IgD-negative memory B cell (primary cell): ENCODE results near the gene CACNG1. TPM values are rescaled to one million over a fixed set of nuclear protein-coding genes. Genes with fewer than 3 reads are reported as not detected.
A peak's percentile ranks its signal among the peaks of the same experiment; 100 is the strongest.
"Not testable (repeated sequence)": the region's sequence is repeated elsewhere in the genome, so short reads cannot be mapped to it uniquely, and the experiment has no call there.

Source experiments
- H3K27ac Mint-ChIP-seq, 3 donors: one replicate each; pipeline ENCODE4 v1.8.0; 2020 to 2022; ENCODE audit warnings: mild to moderate bottlenecking in 3 of 3, mixed read lengths in 3 of 3, moderate library complexity in 1 of 3
- H3K27me3 Mint-ChIP-seq: one replicate; pipeline ENCODE4 v1.8.0; 2021; ENCODE audit warnings: mixed read lengths
- H3K36me3 Mint-ChIP-seq: one replicate; pipeline ENCODE4 v1.8.0; 2020; ENCODE audit warnings: mild to moderate bottlenecking, mixed read lengths
- H3K4me1 Mint-ChIP-seq, 3 donors: one replicate each; pipeline ENCODE4 v1.8.0; 2020 to 2022; ENCODE audit warnings: mixed read lengths in 3 of 3, mild to moderate bottlenecking in 1 of 3
- H3K4me3 Mint-ChIP-seq, 4 donors: one replicate each; pipeline ENCODE4 v1.8.0; 2020 to 2022; ENCODE audit warnings: mild to moderate bottlenecking in 4 of 4, mixed read lengths in 4 of 4, moderate library complexity in 3 of 4
- H3K9me3 Mint-ChIP-seq, 3 donors: one replicate each; pipeline ENCODE4 v1.8.0; 2020 to 2021; ENCODE audit warnings: mixed read lengths in 3 of 3, mild to moderate bottlenecking in 1 of 3
- polyA plus RNA-seq: library from polyadenylated mRNA; unstranded; fragments of 300-500 nt; fragmentation: Illumina TruSeq; gene quantifications from one replicate; pipeline ENCODE4 v1.2.3, GENCODE V29; 2021

Gene CACNG1
- polyA plus RNA-seq, 1 donor from 2014 or later, result not detected

GRCh38 chr17:67038861-67039365, 5.4 kb upstream of the CACNG1 start:
- Mint-ChIP-seq H3K36me3 (no peaks in the 10 kb centered on the region), H3K27me3 (peaks cover 7% of the 10 kb centered on the region), H3K4me1 (peaks cover 0 to 2% (median 0%) of the 10 kb centered on the region in 3 donors), H3K27ac (peak overlapping the region in 1 of 3 donors; percentile 80), H3K9me3 (peaks cover 0 to 9% (median 0%) of the 10 kb centered on the region in 3 donors), H3K4me3 (no peak overlapping the region)

GRCh38 chr17:67040652-67041051, 3.7 kb upstream of the CACNG1 start:
- Mint-ChIP-seq H3K27ac (no peak overlapping the region), H3K27me3 (peaks cover 3% of the 10 kb centered on the region), H3K4me3 (no peak overlapping the region), H3K36me3 (no peaks in the 10 kb centered on the region), H3K9me3 (peaks cover 0 to 5% (median 0%) of the 10 kb centered on the region in 3 donors), H3K4me1 (peaks cover 0 to 2% (median 0%) of the 10 kb centered on the region in 3 donors)

GRCh38 chr17:67041119-67041518, 3.2 kb upstream of the CACNG1 start:
- H3K27ac Mint-ChIP-seq, result not testable (repeated sequence)

GRCh38 chr17:67041531-67041930, 2.8 kb upstream of the CACNG1 start:
- peaks cover 0 to 5% (median 0%) of the 10 kb centered on the region in 3 donors for H3K9me3 Mint-ChIP-seq
- H3K4me3 Mint-ChIP-seq, result no peak overlapping the region
- H3K27me3 Mint-ChIP-seq, result peaks cover under 1% of the 10 kb centered on the region
- H3K27ac Mint-ChIP-seq, result no peak overlapping the region
- H3K4me1 Mint-ChIP-seq, result no peaks in the 10 kb centered on the region
- H3K36me3 Mint-ChIP-seq, result no peaks in the 10 kb centered on the region

More at GRCh38 chr17:67041119-67041518, 3.2 kb upstream of the CACNG1 start:
- H3K4me1 Mint-ChIP-seq, H3K9me3 Mint-ChIP-seq, H3K4me3 Mint-ChIP-seq, H3K27me3 Mint-ChIP-seq, H3K36me3 Mint-ChIP-seq: not testable (repeated sequence)

GRCh38 chr17:67041941-67042899, 2.1 kb upstream of the CACNG1 start:
- no peaks in the 10 kb centered on the region for H3K4me1 Mint-ChIP-seq
- H3K9me3 Mint-ChIP-seq, result peaks cover 0 to 4% (median 2%) of the 10 kb centered on the region in 3 donors
- no peaks in the 10 kb centered on the region for H3K36me3 Mint-ChIP-seq
- H3K27me3 Mint-ChIP-seq, result no peaks in the 10 kb centered on the region
- no peak overlapping the region for H3K4me3 Mint-ChIP-seq
- H3K27ac Mint-ChIP-seq, result no peak overlapping the region

- H3K27me3 Mint-ChIP-seq, result no peaks in the 10 kb centered on the region
- H3K36me3 Mint-ChIP-seq, result no peaks in the 10 kb centered on the region
- H3K4me3 Mint-ChIP-seq, result no peak overlapping the region
- no peaks in the 10 kb centered on the region for H3K4me1 Mint-ChIP-seq
- peaks cover 0 to 12% (median 4%) of the 10 kb centered on the region in 3 donors for H3K9me3 Mint-ChIP-seq
- no peak overlapping the region for H3K27ac Mint-ChIP-seq
Observed at GRCh38 chr17:67043283-67043682, 1.1 kb upstream of the CACNG1 start.

GRCh38 chr17:67044940-67045339, 586 bp downstream of the CACNG1 start:
- Mint-ChIP-seq H3K4me1 (no peaks in the 10 kb centered on the region), H3K4me3 (no peak overlapping the region), H3K27me3 (no peaks in the 10 kb centered on the region), H3K27ac (no peak overlapping the region), H3K36me3 (peaks cover 4% of the 10 kb centered on the region), H3K9me3 (peaks cover 5 to 19% (median 7%) of the 10 kb centered on the region in 3 donors)

- Mint-ChIP-seq H3K27ac (peak overlapping the region in 1 of 3 donors; percentile 67), H3K4me1 (no peaks in the 10 kb centered on the region)
Observed at GRCh38 chr17:67046398-67046797, 2.0 kb downstream of the CACNG1 start.

GRCh38 chr17:67047382-67047781, 3.0 kb downstream of the CACNG1 start:
- Mint-ChIP-seq H3K4me1 (no peaks in the 10 kb centered on the region), H3K9me3 (peaks cover 5 to 19% (median 7%) of the 10 kb centered on the region in 3 donors), H3K4me3 (no peak overlapping the region), H3K36me3 (peaks cover 4% of the 10 kb centered on the region), H3K27me3 (no peaks in the 10 kb centered on the region), H3K27ac (no peak overlapping the region)

More at GRCh38 chr17:67046398-67046797, 2.0 kb downstream of the CACNG1 start:
- peaks cover 5 to 19% (median 7%) of the 10 kb centered on the region in 3 donors for H3K9me3 Mint-ChIP-seq
- H3K27me3 Mint-ChIP-seq, result no peaks in the 10 kb centered on the region
- no peak overlapping the region for H3K4me3 Mint-ChIP-seq
- peaks cover 4% of the 10 kb centered on the region for H3K36me3 Mint-ChIP-seq

GRCh38 chr17:67049025-67049739, 4.8 kb downstream of the CACNG1 start:
- Mint-ChIP-seq H3K4me1 (no peaks in the 10 kb centered on the region), H3K27ac (no peak overlapping the region), H3K4me3 (peak overlapping the region in 1 of 4 donors; percentile 69), H3K27me3 (no peaks in the 10 kb centered on the region), H3K9me3 (peaks cover 5 to 19% (median 7%) of the 10 kb centered on the region in 3 donors), H3K36me3 (peaks cover 4% of the 10 kb centered on the region)

- Mint-ChIP-seq H3K27ac (no peak overlapping the region), H3K27me3 (no peaks in the 10 kb centered on the region), H3K36me3 (peaks cover 4% of the 10 kb centered on the region), H3K4me1 (no peaks in the 10 kb centered on the region), H3K9me3 (peaks cover 5 to 19% (median 7%) of the 10 kb centered on the region in 3 donors), H3K4me3 (no peak overlapping the region)
Observed at GRCh38 chr17:67050066-67050465, 5.7 kb downstream of the CACNG1 start.

GRCh38 chr17:67050471-67051154, 6.3 kb downstream of the CACNG1 start:
- no peaks in the 10 kb centered on the region for H3K4me1 Mint-ChIP-seq
- peaks cover 5 to 19% (median 7%) of the 10 kb centered on the region in 3 donors for H3K9me3 Mint-ChIP-seq
- H3K4me3 Mint-ChIP-seq, result no peak overlapping the region
- H3K36me3 Mint-ChIP-seq, result peaks cover 4% of the 10 kb centered on the region
- no peaks in the 10 kb centered on the region for H3K27me3 Mint-ChIP-seq
- no peak overlapping the region for H3K27ac Mint-ChIP-seq

- Mint-ChIP-seq H3K9me3 (peaks cover 5 to 19% (median 7%) of the 10 kb centered on the region in 3 donors), H3K4me3 (no peak overlapping the region), H3K27ac (no peak overlapping the region), H3K36me3 (peaks cover 7% of the 10 kb centered on the region), H3K27me3 (no peaks in the 10 kb centered on the region), H3K4me1 (peaks cover 0 to 2% (median 0%) of the 10 kb centered on the region in 3 donors)
Observed at GRCh38 chr17:67051155-67051538, 6.8 kb downstream of the CACNG1 start.

GRCh38 chr17:67051837-67052236, 7.5 kb downstream of the CACNG1 start:
- Mint-ChIP-seq H3K27ac (no peak overlapping the region), H3K4me1 (peaks cover 0 to 7% (median 0%) of the 10 kb centered on the region in 3 donors), H3K27me3 (no peaks in the 10 kb centered on the region), H3K36me3 (peaks cover 7% of the 10 kb centered on the region), H3K4me3 (no peak overlapping the region), H3K9me3 (peaks cover 5 to 19% (median 7%) of the 10 kb centered on the region in 3 donors)
